ENCODE data around the gene SPEG.

Gene SPEG

DNA sequence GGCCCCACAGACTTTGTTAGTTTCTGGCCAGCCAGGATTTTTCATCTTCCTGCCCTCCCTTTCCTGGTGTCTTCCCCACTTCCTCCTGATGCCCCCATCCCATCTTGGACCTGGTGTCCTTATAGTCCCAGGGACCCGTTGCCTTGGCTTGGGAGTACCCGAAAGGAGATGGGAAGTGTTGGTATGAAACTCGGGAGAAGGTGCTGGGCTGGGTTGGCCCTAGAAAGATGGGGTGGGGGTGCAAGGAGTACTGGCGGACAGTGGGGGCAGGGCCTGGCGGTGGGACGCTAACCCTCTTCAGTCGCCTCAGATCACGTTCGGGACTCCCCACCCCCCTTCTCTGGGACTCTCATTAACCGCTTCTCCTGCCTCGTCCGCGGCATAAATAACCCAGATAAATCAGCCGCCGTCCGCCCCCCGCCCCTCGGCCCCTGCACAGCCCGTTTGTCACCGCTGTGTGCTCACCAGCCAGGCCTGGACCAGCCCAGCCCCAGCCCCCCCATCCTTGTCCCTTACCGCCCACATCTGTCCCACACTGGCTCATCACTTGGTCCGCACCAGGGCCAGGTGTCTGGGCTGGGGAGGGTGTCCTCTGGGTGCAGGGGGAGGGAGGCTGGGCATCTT is 76.0 kb downstream of the SPEG start:
- Histone ChIP-seq H3K9me3 (ENCODE audit: control insufficient read depth in 5 of 5, low read length in 5 of 5) (no peaks in the 10 kb centered on the region), H3K27ac (ENCODE audit: low read depth, low read length) (no peak overlapping the region), H3K36me3 (ENCODE audit: control insufficient read depth in 5 of 5, insufficient read depth in 5 of 5, low read length in 5 of 5) (peaks cover 0 to 21% (median 19%) of the 10 kb centered on the region in 5 donors), H3K9ac (ENCODE audit: low read length in 5 of 5) (no peak overlapping the region), H3K27me3 (ENCODE audit: control insufficient read depth in 5 of 5, insufficient read depth in 4 of 5, low read length in 5 of 5) (peaks cover 27 to 54% (median 50%) of the 10 kb centered on the region in 5 donors), H3K4me1 (ENCODE audit: control insufficient read depth in 5 of 5, insufficient read depth in 5 of 5, low read length in 5 of 5) (peaks cover 0 to 26% (median 11%) of the 10 kb centered on the region in 5 donors), H3K4me3 (ENCODE audit: low read depth in 1 of 5, low read length in 5 of 5) (peak overlapping the region in 2 of 5 donors; percentile 47 to 55)

DNA sequence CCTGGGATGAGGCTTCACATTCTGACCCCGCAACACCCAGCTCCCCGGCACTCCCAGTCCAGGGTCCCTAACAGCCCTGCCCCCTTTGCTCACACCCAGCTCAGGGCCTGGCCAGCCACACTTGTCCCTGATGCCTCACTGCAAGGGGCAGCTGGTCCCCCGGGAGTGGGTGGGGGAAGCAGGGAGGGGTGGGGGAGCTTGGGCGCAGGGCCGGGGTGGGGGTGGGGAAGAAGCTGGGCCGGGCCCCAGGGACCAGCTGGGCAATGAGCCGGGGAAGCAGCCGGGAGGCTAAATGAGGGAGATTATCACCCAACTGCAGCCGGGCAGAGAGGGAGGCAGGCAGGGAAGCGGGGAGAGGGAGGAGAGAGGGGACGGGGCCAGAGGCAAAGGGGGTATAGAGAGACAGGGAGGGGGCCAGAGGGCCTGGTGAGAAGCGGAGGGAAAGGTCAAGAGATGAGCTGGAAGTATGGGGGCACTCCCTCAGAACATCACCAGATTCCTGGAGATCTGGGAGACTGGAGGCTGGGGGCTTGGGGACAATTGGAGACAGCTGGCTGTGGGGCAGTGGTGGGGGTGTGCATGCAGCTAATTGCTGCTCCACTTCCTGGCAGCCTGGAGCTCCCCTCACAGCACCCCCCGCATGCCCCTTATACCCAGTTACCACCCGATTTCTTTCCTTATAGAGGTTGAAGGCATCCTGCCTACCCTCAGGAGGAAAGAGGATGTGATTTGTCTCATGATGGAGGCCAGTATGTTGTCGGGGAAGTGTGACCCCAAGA is 77.1 kb downstream of the SPEG start:
- Histone ChIP-seq H3K36me3 (ENCODE audit: control insufficient read depth in 5 of 5, insufficient read depth in 5 of 5, low read length in 5 of 5) (peaks cover 0 to 10% (median 8%) of the 10 kb centered on the region in 5 donors), H3K4me1 (ENCODE audit: control insufficient read depth in 5 of 5, insufficient read depth in 5 of 5, low read length in 5 of 5) (peaks cover 0 to 26% (median 11%) of the 10 kb centered on the region in 5 donors), H3K27me3 (ENCODE audit: control insufficient read depth in 5 of 5, insufficient read depth in 4 of 5, low read length in 5 of 5) (peaks cover 27 to 65% (median 61%) of the 10 kb centered on the region in 5 donors), H3K4me3 (ENCODE audit: low read depth in 1 of 5, low read length in 5 of 5) (no peak overlapping the region), H3K9me3 (ENCODE audit: control insufficient read depth in 5 of 5, low read length in 5 of 5) (no peaks in the 10 kb centered on the region), H3K27ac (ENCODE audit: low read depth, low read length) (no peak overlapping the region), H3K9ac (ENCODE audit: low read length in 5 of 5) (no peak overlapping the region)

DNA sequence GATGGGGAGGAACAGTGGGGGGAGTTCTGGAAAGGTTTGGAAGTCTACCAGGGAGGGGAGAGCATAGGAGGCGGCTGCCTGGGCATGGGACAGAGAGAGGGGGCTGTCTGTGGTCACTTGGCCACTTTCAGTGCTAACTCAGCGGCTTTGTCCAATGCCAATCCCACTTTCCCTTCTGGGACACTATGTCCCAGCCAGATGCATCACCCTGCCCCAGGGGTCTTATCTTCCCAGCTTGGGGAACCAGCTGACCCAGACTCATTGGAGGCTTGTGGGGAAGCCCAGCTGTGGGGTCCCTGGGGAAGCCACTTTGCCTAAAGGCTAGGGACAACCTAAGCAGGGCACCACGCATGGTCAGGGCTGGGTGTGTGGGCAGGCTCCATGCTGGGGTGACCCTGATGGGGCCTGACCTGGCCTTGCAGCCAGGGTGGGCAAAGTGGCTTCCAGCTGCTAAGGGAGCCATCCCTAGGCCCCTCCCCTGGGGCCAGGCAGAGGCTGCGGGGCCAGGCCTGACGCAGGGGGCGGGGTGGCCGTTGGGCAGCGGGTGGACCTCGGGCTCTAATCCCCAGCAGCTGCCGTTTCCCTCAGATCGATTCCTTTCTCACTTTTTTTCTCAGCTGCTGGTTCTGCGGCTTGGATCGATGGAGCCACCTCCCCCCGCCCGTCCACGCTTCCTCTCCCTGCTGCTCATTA is 78.0 kb downstream of the SPEG start:
- H3K4me1 ChIP-seq (ENCODE audit: control insufficient read depth in 5 of 5, insufficient read depth in 5 of 5, low read length in 5 of 5), result peaks cover 0 to 26% (median 12%) of the 10 kb centered on the region in 5 donors
- H3K9ac ChIP-seq (ENCODE audit: low read length in 5 of 5), result peak overlapping the region in 1 of 5 donors; percentile 35
- H3K4me3 ChIP-seq (ENCODE audit: low read depth in 1 of 5, low read length in 5 of 5), result no peak overlapping the region
- no peak overlapping the region for H3K27ac ChIP-seq (ENCODE audit: low read depth, low read length)
- H3K9me3 ChIP-seq (ENCODE audit: control insufficient read depth in 5 of 5, low read length in 5 of 5), result no peaks in the 10 kb centered on the region
- H3K27me3 ChIP-seq (ENCODE audit: control insufficient read depth in 5 of 5, insufficient read depth in 4 of 5, low read length in 5 of 5), result peaks cover 27 to 72% (median 69%) of the 10 kb centered on the region in 5 donors
- peaks cover 0 to 1% (median 0%) of the 10 kb centered on the region in 5 donors for H3K36me3 ChIP-seq (ENCODE audit: control insufficient read depth in 5 of 5, insufficient read depth in 5 of 5, low read length in 5 of 5)

DNA sequence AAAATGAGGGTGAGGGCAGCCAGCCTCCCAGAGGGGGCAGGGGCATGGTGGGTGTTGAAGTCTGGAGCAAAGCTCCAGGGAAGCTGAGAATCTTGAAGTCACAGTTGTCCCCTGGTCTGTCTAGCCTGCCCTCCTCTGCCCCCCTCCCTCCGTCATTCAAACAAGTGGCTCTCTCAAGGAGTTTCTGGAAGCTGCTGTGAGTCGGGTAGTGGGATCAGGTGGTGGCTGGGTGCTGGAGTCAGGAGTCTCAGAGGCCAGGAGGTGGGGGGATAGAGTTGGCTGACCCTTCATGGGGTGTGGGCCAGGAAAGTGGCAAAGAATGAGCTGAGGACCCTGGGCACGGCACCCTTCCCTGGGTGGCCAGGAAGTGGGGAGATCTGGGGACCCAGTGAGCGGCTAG is 79.1 kb downstream of the SPEG start:
- H3K27me3 ChIP-seq (ENCODE audit: control insufficient read depth in 5 of 5, insufficient read depth in 4 of 5, low read length in 5 of 5), result peaks cover 27 to 77% (median 71%) of the 10 kb centered on the region in 5 donors
- H3K27ac ChIP-seq (ENCODE audit: low read depth, low read length), result no peak overlapping the region
- peaks cover 0 to 32% (median 12%) of the 10 kb centered on the region in 5 donors for H3K4me1 ChIP-seq (ENCODE audit: control insufficient read depth in 5 of 5, insufficient read depth in 5 of 5, low read length in 5 of 5)
- H3K36me3 ChIP-seq (ENCODE audit: control insufficient read depth in 5 of 5, insufficient read depth in 5 of 5, low read length in 5 of 5), result no peaks in the 10 kb centered on the region
- H3K9me3 ChIP-seq (ENCODE audit: control insufficient read depth in 5 of 5, low read length in 5 of 5), result no peaks in the 10 kb centered on the region
- no peak overlapping the region for H3K9ac ChIP-seq (ENCODE audit: low read length in 5 of 5)
- no peak overlapping the region for H3K4me3 ChIP-seq (ENCODE audit: low read depth in 1 of 5, low read length in 5 of 5)

DNA sequence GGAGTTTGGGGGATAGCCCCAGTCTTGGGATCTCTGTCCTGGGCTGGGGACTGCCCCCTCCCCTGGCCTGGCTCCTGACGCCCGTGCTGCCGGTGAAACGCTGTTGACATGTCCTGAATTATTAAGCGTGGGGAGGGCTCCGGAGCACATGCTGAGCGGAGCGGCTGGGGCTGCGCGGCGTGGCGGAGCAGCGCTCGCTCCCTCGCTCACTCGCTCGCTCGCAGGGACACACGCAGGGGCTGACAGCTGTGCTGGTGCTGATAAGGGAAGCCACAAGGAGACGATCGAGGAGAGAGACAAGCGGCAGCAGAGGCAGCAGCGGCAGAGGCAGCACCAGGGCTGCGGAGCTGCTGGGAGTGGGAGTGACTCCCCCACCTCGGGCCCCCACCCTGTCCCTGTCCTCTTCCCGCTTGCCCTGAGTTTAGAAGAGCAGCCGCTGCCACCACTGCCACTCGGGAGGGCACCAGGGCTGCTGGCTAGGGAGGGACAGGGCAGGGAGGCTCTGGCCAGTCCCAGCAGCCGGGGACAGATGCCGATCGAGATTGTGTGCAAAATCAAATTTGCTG is 79.6 kb downstream of the SPEG start, which contains the start of gene ASIC4:
Gene ASIC4 (plus strand): TSS at position 287 of the 566 bp plus-strand sequence. CDS start 243 bp downstream, at position 530.
- peaks cover 0 to 31% (median 12%) of the 10 kb centered on the region in 5 donors for H3K4me1 ChIP-seq (ENCODE audit: control insufficient read depth in 5 of 5, insufficient read depth in 5 of 5, low read length in 5 of 5)
- H3K4me3 ChIP-seq (ENCODE audit: low read depth in 1 of 5, low read length in 5 of 5), result no peak within 1 kb of the TSS
- peaks cover 27 to 78% (median 72%) of the 10 kb centered on the region in 5 donors for H3K27me3 ChIP-seq (ENCODE audit: control insufficient read depth in 5 of 5, insufficient read depth in 4 of 5, low read length in 5 of 5)
- no peaks in the 10 kb centered on the region for H3K9me3 ChIP-seq (ENCODE audit: control insufficient read depth in 5 of 5, low read length in 5 of 5)
- H3K27ac ChIP-seq (ENCODE audit: low read depth, low read length), result no peak within 1 kb of the TSS
- H3K9ac ChIP-seq (ENCODE audit: low read length in 5 of 5), result no peak within 1 kb of the TSS
- H3K36me3 ChIP-seq (ENCODE audit: control insufficient read depth in 5 of 5, insufficient read depth in 5 of 5, low read length in 5 of 5), result no peaks in the 10 kb centered on the region

DNA sequence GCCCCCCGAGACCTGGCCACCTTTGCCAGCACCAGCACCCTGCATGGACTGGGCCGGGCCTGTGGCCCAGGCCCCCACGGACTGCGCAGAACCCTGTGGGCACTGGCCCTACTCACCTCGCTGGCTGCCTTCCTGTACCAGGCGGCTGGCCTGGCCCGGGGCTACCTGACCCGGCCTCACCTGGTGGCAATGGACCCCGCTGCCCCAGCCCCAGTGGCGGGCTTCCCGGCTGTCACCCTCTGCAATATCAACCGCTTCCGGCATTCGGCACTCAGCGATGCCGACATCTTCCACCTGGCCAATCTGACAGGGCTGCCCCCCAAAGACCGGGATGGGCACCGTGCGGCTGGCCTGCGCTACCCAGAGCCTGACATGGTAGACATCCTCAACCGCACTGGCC is 80.2 kb downstream of the SPEG start:
- Histone ChIP-seq H3K36me3 (ENCODE audit: control insufficient read depth in 5 of 5, insufficient read depth in 5 of 5, low read length in 5 of 5) (no peaks in the 10 kb centered on the region), H3K27ac (ENCODE audit: low read depth, low read length) (no peak overlapping the region), H3K4me1 (ENCODE audit: control insufficient read depth in 5 of 5, insufficient read depth in 5 of 5, low read length in 5 of 5) (peaks cover 0 to 25% (median 7%) of the 10 kb centered on the region in 5 donors), H3K27me3 (ENCODE audit: control insufficient read depth in 5 of 5, insufficient read depth in 4 of 5, low read length in 5 of 5) (peaks cover 27 to 79% (median 73%) of the 10 kb centered on the region in 5 donors), H3K9me3 (ENCODE audit: control insufficient read depth in 5 of 5, low read length in 5 of 5) (no peaks in the 10 kb centered on the region), H3K9ac (ENCODE audit: low read length in 5 of 5) (no peak overlapping the region), H3K4me3 (ENCODE audit: low read depth in 1 of 5, low read length in 5 of 5) (no peak overlapping the region)

DNA sequence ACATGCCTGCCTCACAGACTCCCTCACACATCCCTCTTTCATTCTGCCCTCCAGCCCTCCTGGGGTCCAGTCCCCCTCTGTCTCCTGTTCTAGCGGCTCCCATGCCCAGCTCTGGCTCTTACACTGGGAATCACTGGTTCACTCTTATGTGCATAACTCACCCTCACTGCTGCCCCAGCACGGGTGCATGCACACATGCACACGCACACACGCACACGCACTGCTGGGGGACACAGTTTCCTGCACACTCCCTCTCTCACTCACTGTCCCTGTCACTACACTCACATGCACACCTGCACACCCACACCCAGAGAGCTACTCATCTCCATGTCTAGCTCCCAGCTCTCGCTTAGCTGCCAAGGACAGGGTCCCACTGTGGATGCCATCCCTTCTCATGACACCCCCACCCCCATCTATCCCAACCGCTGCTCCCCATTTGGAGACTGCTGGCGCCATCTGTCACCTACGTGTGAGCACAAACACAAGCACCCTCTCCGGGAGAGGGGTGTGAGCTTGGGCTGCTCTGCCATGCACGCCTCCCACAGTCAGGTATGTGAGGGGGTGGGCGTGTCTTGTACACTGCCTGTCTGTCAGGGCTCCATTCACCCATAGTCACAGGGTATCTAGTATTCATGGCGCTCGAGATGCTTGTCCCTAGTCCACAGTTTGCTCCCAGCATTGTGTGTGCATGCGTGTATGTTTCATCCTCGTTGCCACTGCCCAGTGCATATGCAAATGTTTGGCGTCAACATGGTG is 81.4 kb downstream of the SPEG start:
- Histone ChIP-seq H3K9ac (ENCODE audit: low read length in 5 of 5) (no peak overlapping the region), H3K4me1 (ENCODE audit: control insufficient read depth in 5 of 5, insufficient read depth in 5 of 5, low read length in 5 of 5) (peaks cover 0 to 18% (median under 1%) of the 10 kb centered on the region in 5 donors), H3K9me3 (ENCODE audit: control insufficient read depth in 5 of 5, low read length in 5 of 5) (no peaks in the 10 kb centered on the region), H3K27me3 (ENCODE audit: control insufficient read depth in 5 of 5, insufficient read depth in 4 of 5, low read length in 5 of 5) (peaks cover 28 to 85% (median 73%) of the 10 kb centered on the region in 5 donors), H3K36me3 (ENCODE audit: control insufficient read depth in 5 of 5, insufficient read depth in 5 of 5, low read length in 5 of 5) (no peaks in the 10 kb centered on the region), H3K27ac (ENCODE audit: low read depth, low read length) (no peak overlapping the region), H3K4me3 (ENCODE audit: low read depth in 1 of 5, low read length in 5 of 5) (no peak overlapping the region)

DNA sequence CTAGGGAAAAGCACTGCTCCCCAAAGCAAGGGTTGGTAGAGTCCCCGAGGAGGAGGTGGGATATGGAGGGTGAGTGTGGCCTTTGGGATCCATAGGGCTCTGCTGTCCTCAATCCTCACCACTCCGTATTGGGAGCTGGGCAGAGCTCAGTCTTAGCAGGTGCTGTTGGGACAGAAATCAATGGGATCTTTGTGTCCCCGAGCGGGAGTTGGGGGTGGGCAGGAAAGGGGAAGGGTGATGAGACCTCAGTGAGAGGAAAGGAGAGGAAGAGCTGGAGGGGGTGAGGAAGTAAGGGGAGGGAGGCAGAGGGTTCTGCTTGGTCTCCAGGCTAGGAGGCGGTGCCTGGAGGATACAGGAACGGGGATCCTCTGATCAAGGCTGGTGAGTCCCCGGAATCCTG is 82.2 kb downstream of the SPEG start:
- Histone ChIP-seq H3K36me3 (ENCODE audit: control insufficient read depth in 5 of 5, insufficient read depth in 5 of 5, low read length in 5 of 5) (no peaks in the 10 kb centered on the region), H3K9ac (ENCODE audit: low read length in 5 of 5) (no peak overlapping the region), H3K4me3 (ENCODE audit: low read depth in 1 of 5, low read length in 5 of 5) (no peak overlapping the region), H3K27me3 (ENCODE audit: control insufficient read depth in 5 of 5, insufficient read depth in 4 of 5, low read length in 5 of 5) (peaks cover 32 to 86% (median 78%) of the 10 kb centered on the region in 5 donors), H3K27ac (ENCODE audit: low read depth, low read length) (no peak overlapping the region), H3K4me1 (ENCODE audit: control insufficient read depth in 5 of 5, insufficient read depth in 5 of 5, low read length in 5 of 5) (peaks cover 0 to 20% (median 2%) of the 10 kb centered on the region in 5 donors), H3K9me3 (ENCODE audit: control insufficient read depth in 5 of 5, low read length in 5 of 5) (no peaks in the 10 kb centered on the region)

Data from subcutaneous abdominal adipose tissue (tissue), 5 donors.